Measurements from ENCODE around the gene GPR31. TPM values are rescaled to one million over a fixed set of nuclear protein-coding genes. Genes with fewer than 3 reads are reported as not detected.

The GPR31 gene
- polyA plus RNA-seq, 2 of the 4 experiments (the other 2 are of a cell fraction), result not detected

- no peak for TF ChIP-seq BCL3 (IDR thresholded peaks at IDR 0.05)
- TF ChIP-seq CTCF (IDR thresholded peaks at IDR 0.05), result no peak
- no peak for TF ChIP-seq POLR2AphosphoS2 (conservative IDR thresholded peaks at IDR 0.05; ENCODE audit: low read length)
- TF ChIP-seq RFX5 (IDR thresholded peaks at IDR 0.05), result no peak
- no peak for TF ChIP-seq USF2 (IDR thresholded peaks at IDR 0.05)
- no peak for TF ChIP-seq EP300 (IDR thresholded peaks at IDR 0.05)
Observed at GRCh38 chr6:167122041-167122826, 35.5 kb downstream of the GPR31 start (continued).

- FAIRE-seq (no peak), DNase-seq (ENCODE audit: low read depth in 1 of 2, low spot score in 1 of 2) (no peak), ATAC-seq (no peak)
- TF ChIP-seq KDM1A (IDR thresholded peaks at IDR 0.05; ENCODE audit: low read depth), result no peak
- no peak for TF ChIP-seq RARB (CRISPR knock-in tag; IDR thresholded peaks at IDR 0.05)
- no peak for TF ChIP-seq KDM5A (IDR thresholded peaks at IDR 0.05)
- TF ChIP-seq CBX2 (IDR thresholded peaks at IDR 0.05; ENCODE audit: borderline replicate concordance, low read depth), result no peak
- TF ChIP-seq RCOR1 (IDR thresholded peaks at IDR 0.05; ENCODE audit: low read depth, low read length), result no peak
- TF ChIP-seq SMC3 (IDR thresholded peaks at IDR 0.05), result no peak
- TF ChIP-seq NR3C1 (IDR thresholded peaks at IDR 0.05), result no peak
- no peak for TF ChIP-seq CTCF (IDR thresholded peaks at IDR 0.05)
- TF ChIP-seq ELK1 (IDR thresholded peaks at IDR 0.05; ENCODE audit: low read depth, low read length), result no peak
- ChIA-PET POLR2A (no interaction called here), CTCF (no interaction called here)
- H3K4me3 ChIP-seq, result no peak overlapping the region
- no peaks in the 10 kb centered on the region for H3K4me1 ChIP-seq
- H3K9me3 ChIP-seq, result no peaks in the 10 kb centered on the region
- H3K27ac ChIP-seq, result no peak overlapping the region
- H3K4me2 ChIP-seq, result no peak overlapping the region
- WGBS (ENCODE audit: missing lambda C conversion rate), result 49% methylated on average over 8 of the region's 8 CpGs
Observed at GRCh38 chr6:167121335-167121841, 36.4 kb downstream of the GPR31 start.

GRCh38 chr6:167120583-167120903 is 37.2 kb downstream of the GPR31 start:
- H3K4me3 ChIP-seq, result no peak overlapping the region
- H3K9me3 ChIP-seq, result no peaks in the 10 kb centered on the region
- ChIA-PET POLR2A (no interaction called here), CTCF (no interaction called here)
- no peak for TF ChIP-seq ZC3H11A (IDR thresholded peaks at IDR 0.05)
- no peak for TF ChIP-seq HEYL (CRISPR knock-in tag; IDR thresholded peaks at IDR 0.05)
- no peak for TF ChIP-seq USF2 (IDR thresholded peaks at IDR 0.05)
- no peak for TF ChIP-seq POLR2A (IDR thresholded peaks at IDR 0.05; ENCODE audit: low read length)
- no peak for TF ChIP-seq BHLHE40 (IDR thresholded peaks at IDR 0.05; ENCODE audit: low read depth, low read length)
- TF ChIP-seq TFCP2L1 (CRISPR knock-in tag; IDR thresholded peaks at IDR 0.05), result no peak
- no peak for TF ChIP-seq NPAS2 (CRISPR knock-in tag; IDR thresholded peaks at IDR 0.05; ENCODE audit: borderline replicate concordance)
- no peak for TF ChIP-seq ESRRA (IDR thresholded peaks at IDR 0.05; ENCODE audit: borderline replicate concordance, low read length)
- H3K4me1 ChIP-seq, result no peaks in the 10 kb centered on the region
- H3K4me2 ChIP-seq, result no peak overlapping the region
- no peak overlapping the region for H3K27ac ChIP-seq
- WGBS (ENCODE audit: missing lambda C conversion rate), result 50% methylated on average over 1 of the region's 1 CpG
- FAIRE-seq (no peak), ATAC-seq (no peak), DNase-seq (ENCODE audit: low read depth in 1 of 2, low spot score in 1 of 2) (no peak)

Data from A549 (cell line).